CD4-positive, CD25-positive, alpha-beta regulatory T cell (primary cell): ENCODE results near the gene LAGE3. TPM values are rescaled to one million over a fixed set of nuclear protein-coding genes. Genes with fewer than 3 reads are reported as not detected.

ENCODE experiments used
- ATAC-seq, 2 donors: fragments of 150-1000 bp; cut with Tn5 transposase; one replicate each; pipeline ENCODE4 v1.10.0; 2021; ENCODE audit warnings: low read depth in 2 of 2, moderate number of reproducible peaks in 2 of 2, moderate library complexity in 1 of 2
- DNase-seq, 3 donors: peaks; one replicate each; pipeline versions ENCODE4 v3.0.0 to v3.0.0-alpha.2; 2012 to 2022; ENCODE audit warnings: mixed read lengths in 1 of 3
- H3K27ac ChIP-seq: one replicate; pipeline ENCODE4 v1.7.0; 2013; ENCODE audit warnings: mild to moderate bottlenecking, low read length; ENCODE audit not compliant: insufficient read depth, poor library complexity, severe bottlenecking
- H3K27me3 ChIP-seq: one replicate; pipeline ENCODE4 v1.7.0; 2013; ENCODE audit warnings: low read length; ENCODE audit not compliant: control insufficient read depth, insufficient read depth
- H3K36me3 ChIP-seq: one replicate; pipeline ENCODE4 v1.7.0; 2013; ENCODE audit warnings: mild to moderate bottlenecking, low read length, moderate library complexity; ENCODE audit not compliant: control insufficient read depth, insufficient read depth
- H3K4me1 ChIP-seq: 2 replicates; pipeline ENCODE4 v1.7.0; 2013; ENCODE audit warnings: mild to moderate bottlenecking, low read length; ENCODE audit not compliant: insufficient read depth, control insufficient read depth, poor library complexity, severe bottlenecking
- H3K4me3 ChIP-seq: one replicate; pipeline ENCODE4 v1.7.0; 2013; ENCODE audit warnings: low read depth, mild to moderate bottlenecking, low read length, moderate library complexity
- H3K9me3 ChIP-seq, 2 experiments: 1 replicate in 1 of 2; 2 replicates in 1 of 2; pipeline ENCODE4 v1.7.0; 2013; ENCODE audit warnings: low read length in 2 of 2, mild to moderate bottlenecking in 1 of 2, moderate library complexity in 1 of 2; ENCODE audit not compliant: control insufficient read depth in 2 of 2
- H3K27ac Mint-ChIP-seq, 3 donors: one replicate each; pipeline ENCODE4 v1.8.0; 2020 to 2022; ENCODE audit warnings: mild to moderate bottlenecking in 3 of 3, mixed read lengths in 3 of 3, moderate library complexity in 2 of 3
- H3K27me3 Mint-ChIP-seq: one replicate; pipeline ENCODE4 v1.8.0; 2022; ENCODE audit warnings: mild to moderate bottlenecking, mixed read lengths
- H3K36me3 Mint-ChIP-seq: one replicate; pipeline ENCODE4 v1.8.0; 2020; ENCODE audit warnings: mixed read lengths
- H3K4me1 Mint-ChIP-seq, 4 donors: one replicate each; pipeline ENCODE4 v1.8.0; 2020 to 2022; ENCODE audit warnings: mixed read lengths in 4 of 4, mild to moderate bottlenecking in 1 of 4
- H3K4me3 Mint-ChIP-seq, 4 donors: one replicate each; pipeline ENCODE4 v1.8.0; 2020 to 2022; ENCODE audit warnings: mild to moderate bottlenecking in 4 of 4, mixed read lengths in 4 of 4, moderate library complexity in 3 of 4
- H3K9me3 Mint-ChIP-seq, 7 donors: one replicate each; pipeline ENCODE4 v1.8.0; 2020 to 2022; ENCODE audit warnings: mixed read lengths in 7 of 7, mild to moderate bottlenecking in 3 of 7, moderate library complexity in 2 of 7
- polyA plus RNA-seq, 4 donors: library from polyadenylated mRNA; unstranded; fragments of 300-500 nt; fragmentation: Illumina TruSeq; gene quantifications; one replicate each; pipeline ENCODE4 v1.2.3, GENCODE V29; 2021
- total RNA-seq: library from RNA; stranded (reverse); gene quantifications from one replicate; pipeline ENCODE4 v1.2.3, GENCODE V29; 2022

Gene LAGE3
- total and polyA plus RNA-seq, 5 donors from 2014 or later = 8.9 to 47.9 (median 40.7) TPM

DNA sequence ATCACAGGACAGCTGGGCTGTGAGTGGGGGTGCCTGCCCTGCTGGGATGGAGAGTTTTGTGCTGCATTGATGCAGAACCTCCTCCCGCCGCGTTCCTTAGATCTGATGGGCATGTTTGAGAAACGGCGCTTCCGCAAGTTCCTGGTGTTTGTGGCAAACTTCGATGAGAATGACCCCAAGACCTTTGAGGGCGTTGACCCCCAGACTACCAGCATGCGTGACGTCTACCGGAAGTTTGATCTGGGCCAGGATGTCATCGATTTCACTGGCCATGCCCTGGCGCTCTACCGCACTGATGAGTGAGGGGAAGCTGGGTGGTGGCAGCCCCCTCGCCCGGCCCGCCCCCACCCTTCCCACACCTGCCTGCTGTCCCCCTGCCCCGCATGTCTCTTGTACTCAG lies 39.2 kb downstream of the LAGE3 start:
- Histone ChIP-seq H3K4me3 (no peak overlapping the region), H3K4me1 (peaks cover 55% of the 10 kb centered on the region), H3K9me3 (no peaks in the 10 kb centered on the region), H3K27me3 (no peaks in the 10 kb centered on the region), H3K27ac (no peak overlapping the region), H3K36me3 (peaks cover 17% of the 10 kb centered on the region)
- H3K4me3 Mint-ChIP-seq = peak overlapping the region in 2 of 4 donors; percentile 43 to 61
- ATAC-seq (no peak), DNase-seq (no peak)
- peaks cover 0 to 48% (median 12%) of the 10 kb centered on the region in 4 donors for H3K4me1 Mint-ChIP-seq
- H3K36me3 Mint-ChIP-seq = peaks cover 4% of the 10 kb centered on the region
- no peak overlapping the region for H3K27ac Mint-ChIP-seq
- no peaks in the 10 kb centered on the region for H3K27me3 Mint-ChIP-seq
- H3K9me3 Mint-ChIP-seq = peaks cover 0 to 2% (median 0%) of the 10 kb centered on the region in 7 donors

DNA sequence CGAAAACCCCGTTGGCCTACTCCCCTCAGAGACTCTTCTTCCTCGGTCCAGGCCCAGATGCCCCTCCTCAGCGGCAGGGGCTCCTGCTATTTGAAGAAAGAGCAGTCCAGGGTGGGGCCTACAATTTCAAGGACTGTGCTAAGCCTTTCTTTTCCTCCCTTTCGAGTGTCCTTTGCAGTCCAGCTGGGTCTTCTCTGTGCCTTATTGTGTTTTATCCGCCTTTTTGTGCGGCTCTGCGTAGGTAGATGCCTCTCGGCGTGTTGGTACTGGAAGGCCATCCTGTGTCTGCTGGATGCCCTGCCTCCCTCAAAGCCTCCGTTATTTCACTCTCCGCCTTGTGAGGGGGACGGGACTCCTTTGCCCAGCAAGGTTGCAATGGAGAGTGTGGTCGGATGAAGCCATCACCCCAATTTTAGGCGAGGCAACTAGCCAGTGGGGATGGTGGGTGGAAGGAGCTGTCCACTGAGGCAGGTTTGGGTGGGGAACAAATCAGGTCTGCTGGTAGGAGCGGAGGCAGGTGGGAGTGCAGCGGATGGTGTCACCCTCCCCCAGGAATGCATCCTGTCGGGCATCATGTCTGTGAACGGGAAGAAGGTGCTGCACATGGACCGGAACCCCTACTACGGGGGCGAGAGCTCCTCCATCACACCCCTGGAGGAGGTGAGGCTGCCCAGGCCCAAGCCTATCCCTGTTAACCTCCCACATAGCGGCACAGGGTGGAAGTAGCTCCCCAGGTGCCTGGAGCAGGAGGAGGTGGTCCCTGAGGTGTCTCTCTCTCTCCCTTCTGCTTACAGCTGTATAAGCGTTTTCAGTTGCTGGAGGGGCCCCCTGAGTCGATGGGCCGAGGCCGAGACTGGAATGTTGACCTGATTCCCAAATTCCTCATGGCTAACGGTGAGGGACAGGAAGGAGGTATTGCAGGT lies 40.8 kb downstream of the LAGE3 start:
- H3K4me3 Mint-ChIP-seq = peak overlapping the region; percentile 55 to 93 (median 88)
- Histone ChIP-seq H3K27ac (peak overlapping the region; percentile 33), H3K36me3 (peaks cover 18% of the 10 kb centered on the region), H3K9me3 (no peaks in the 10 kb centered on the region), H3K27me3 (no peaks in the 10 kb centered on the region), H3K4me3 (peak overlapping the region; percentile 65), H3K4me1 (peaks cover 44% of the 10 kb centered on the region)
- H3K4me1 Mint-ChIP-seq = peaks cover 0 to 43% (median 12%) of the 10 kb centered on the region in 4 donors
- peak overlapping the region; percentile 86 to 91 (median 86) for H3K27ac Mint-ChIP-seq
- no peak for DNase-seq
- no peaks in the 10 kb centered on the region for H3K27me3 Mint-ChIP-seq
- peaks cover 0 to 2% (median 0%) of the 10 kb centered on the region in 7 donors for H3K9me3 Mint-ChIP-seq
- peaks cover 7% of the 10 kb centered on the region for H3K36me3 Mint-ChIP-seq
- ATAC-seq = no peak

DNA sequence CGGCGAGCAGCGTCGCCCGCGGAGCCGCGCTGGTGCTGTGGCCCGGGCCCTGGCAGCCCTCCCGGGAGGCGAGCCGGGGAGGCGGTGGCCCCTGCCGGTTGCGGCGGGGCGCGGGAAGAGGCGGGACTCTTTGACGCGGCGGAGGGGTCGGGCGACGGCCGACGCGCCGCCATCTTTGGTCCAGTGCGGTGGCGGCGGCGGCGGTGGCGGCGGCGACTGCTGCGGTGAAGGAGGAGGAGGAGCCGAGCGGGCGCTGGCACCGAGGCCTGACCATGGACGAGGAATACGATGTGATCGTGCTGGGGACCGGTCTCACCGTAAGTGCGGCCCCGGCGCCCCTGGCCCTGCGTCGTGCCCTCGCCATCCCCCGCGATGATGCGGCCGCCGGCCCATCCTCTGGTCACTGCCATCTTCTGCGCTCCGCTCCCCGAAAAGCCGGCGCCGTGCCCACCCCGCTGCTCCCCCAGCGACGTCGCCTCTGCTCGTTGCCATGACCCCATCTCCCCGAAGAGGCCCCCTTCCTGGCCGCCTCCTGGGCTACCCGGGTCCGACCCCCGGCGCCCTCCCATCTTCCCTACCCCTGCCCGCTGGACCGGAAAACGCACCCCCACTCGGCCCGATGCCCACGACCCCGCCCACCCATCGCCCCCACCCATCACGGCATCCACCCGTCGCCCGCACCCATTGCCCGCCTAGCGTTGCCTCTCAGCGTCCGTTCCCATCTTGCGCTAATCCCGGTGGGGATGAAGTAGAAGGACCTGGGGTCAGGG lies 41.9 kb downstream of the LAGE3 start, which contains the start of gene GDI1:
Gene GDI1 (plus strand): TSS at position 172 of the 770 bp plus-strand sequence. CDS start 101 bp downstream, at position 273.
- Mint-ChIP-seq H3K27ac (peak within 1 kb of the TSS; percentile 86 to 91 (median 86)), H3K36me3 (peaks cover 9% of the 10 kb centered on the region), H3K9me3 (peaks cover 0 to 2% (median 0%) of the 10 kb centered on the region in 7 donors), H3K4me3 (peak within 1 kb of the TSS; percentile 83 to 93 (median 88)), H3K27me3 (no peaks in the 10 kb centered on the region), H3K4me1 (peaks cover 0 to 34% (median 12%) of the 10 kb centered on the region in 4 donors)
- ATAC-seq (peak; percentile 39 to 53), DNase-seq (peak; percentile 61 to 66 (median 62))
- H3K9me3 ChIP-seq = no peaks in the 10 kb centered on the region
- H3K36me3 ChIP-seq = peaks cover 15% of the 10 kb centered on the region
- peak within 1 kb of the TSS; percentile 83 for H3K27ac ChIP-seq
- H3K27me3 ChIP-seq = no peaks in the 10 kb centered on the region
- peak within 1 kb of the TSS; percentile 65 for H3K4me3 ChIP-seq
- peaks cover 40% of the 10 kb centered on the region for H3K4me1 ChIP-seq

DNA sequence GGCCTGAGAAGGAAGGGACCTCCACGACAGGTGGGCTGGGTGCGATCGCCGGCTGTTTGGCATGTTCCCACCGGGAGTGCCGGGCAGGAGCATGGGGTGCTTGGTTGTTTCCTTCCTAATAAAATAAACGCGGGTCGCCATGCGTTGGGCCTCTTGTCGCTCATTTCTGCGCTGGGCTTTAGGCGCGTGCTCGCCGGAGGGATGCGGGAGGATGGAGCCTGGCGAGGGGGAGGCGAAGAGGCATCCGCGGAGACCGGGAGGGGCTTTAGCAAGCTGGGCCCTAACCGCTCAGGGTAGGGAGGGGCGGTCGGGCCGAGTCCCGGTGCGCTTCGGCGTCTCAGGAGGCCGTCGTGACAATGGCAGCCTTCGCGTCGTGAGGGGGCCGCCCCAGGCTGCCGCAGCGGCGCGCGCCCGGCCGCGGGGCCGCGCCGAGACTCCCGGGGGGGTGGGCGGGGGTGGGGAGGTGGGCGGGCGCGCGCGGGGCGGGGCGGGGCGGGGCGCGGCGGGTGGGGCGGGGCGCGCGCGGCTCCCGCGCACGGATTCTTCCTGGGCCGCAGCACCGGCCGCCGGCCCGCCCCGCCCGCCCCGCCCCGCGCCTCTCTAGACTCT lies 42.6 kb downstream of the LAGE3 start:
- Mint-ChIP-seq H3K27me3 (no peaks in the 10 kb centered on the region), H3K36me3 (peaks cover 6% of the 10 kb centered on the region), H3K9me3 (peaks cover 0 to 2% (median 0%) of the 10 kb centered on the region in 7 donors), H3K4me1 (peaks cover 0 to 28% (median 7%) of the 10 kb centered on the region in 4 donors), H3K27ac (peak overlapping the region; percentile 43 to 91 (median 67)), H3K4me3 (peak overlapping the region; percentile 75 to 89 (median 84))
- DNase-seq (peak in 2 of 3 donors; percentile 57 to 59), ATAC-seq (peak; percentile 68 to 69)
- peak overlapping the region; percentile 37 for H3K4me3 ChIP-seq
- peak overlapping the region; percentile 83 for H3K27ac ChIP-seq
- H3K4me1 ChIP-seq = peaks cover 33% of the 10 kb centered on the region
- H3K9me3 ChIP-seq = no peaks in the 10 kb centered on the region
- no peaks in the 10 kb centered on the region for H3K27me3 ChIP-seq
- H3K36me3 ChIP-seq = peaks cover 13% of the 10 kb centered on the region

DNA sequence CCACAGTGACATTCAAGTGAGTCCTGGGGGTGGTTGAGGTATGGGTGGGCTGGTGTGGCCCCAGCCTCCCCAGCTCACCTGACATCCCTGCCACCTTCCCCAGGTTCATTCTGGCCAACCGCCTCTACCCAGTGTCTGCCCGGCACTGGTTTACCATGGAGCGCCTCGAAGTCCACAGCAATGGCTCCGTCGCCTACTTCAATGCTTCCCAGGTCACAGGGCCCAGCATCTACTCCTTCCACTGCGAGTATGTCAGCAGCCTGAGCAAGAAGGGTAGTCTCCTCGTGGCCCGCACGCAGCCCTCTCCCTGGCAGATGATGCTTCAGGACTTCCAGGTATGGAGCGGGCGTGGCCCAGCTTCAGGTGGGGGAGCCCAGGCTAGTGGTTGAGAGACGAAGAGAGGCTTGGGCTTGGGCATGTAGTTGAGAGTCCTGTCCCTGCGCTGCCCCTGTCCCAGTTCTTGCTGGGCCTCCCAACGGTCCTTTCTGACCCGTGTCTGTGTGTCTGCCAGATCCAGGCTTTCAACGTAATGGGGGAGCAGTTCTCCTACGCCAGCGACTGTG lies 43.8 kb downstream of the LAGE3 start:
- ATAC-seq = no peak
- DNase-seq = no peak
- Mint-ChIP-seq H3K27me3 (no peaks in the 10 kb centered on the region), H3K4me1 (peaks cover 0 to 26% (median 7%) of the 10 kb centered on the region in 4 donors), H3K9me3 (peaks cover 0 to 2% (median 0%) of the 10 kb centered on the region in 7 donors), H3K36me3 (peaks cover 5% of the 10 kb centered on the region), H3K27ac (peak overlapping the region in 1 of 3 donors; percentile 43), H3K4me3 (peak overlapping the region in 2 of 4 donors; percentile 43 to 83)
- no peaks in the 10 kb centered on the region for H3K27me3 ChIP-seq
- no peaks in the 10 kb centered on the region for H3K9me3 ChIP-seq
- H3K4me3 ChIP-seq = no peak overlapping the region
- peaks cover 13% of the 10 kb centered on the region for H3K36me3 ChIP-seq
- H3K27ac ChIP-seq = no peak overlapping the region
- H3K4me1 ChIP-seq = peaks cover 27% of the 10 kb centered on the region

DNA sequence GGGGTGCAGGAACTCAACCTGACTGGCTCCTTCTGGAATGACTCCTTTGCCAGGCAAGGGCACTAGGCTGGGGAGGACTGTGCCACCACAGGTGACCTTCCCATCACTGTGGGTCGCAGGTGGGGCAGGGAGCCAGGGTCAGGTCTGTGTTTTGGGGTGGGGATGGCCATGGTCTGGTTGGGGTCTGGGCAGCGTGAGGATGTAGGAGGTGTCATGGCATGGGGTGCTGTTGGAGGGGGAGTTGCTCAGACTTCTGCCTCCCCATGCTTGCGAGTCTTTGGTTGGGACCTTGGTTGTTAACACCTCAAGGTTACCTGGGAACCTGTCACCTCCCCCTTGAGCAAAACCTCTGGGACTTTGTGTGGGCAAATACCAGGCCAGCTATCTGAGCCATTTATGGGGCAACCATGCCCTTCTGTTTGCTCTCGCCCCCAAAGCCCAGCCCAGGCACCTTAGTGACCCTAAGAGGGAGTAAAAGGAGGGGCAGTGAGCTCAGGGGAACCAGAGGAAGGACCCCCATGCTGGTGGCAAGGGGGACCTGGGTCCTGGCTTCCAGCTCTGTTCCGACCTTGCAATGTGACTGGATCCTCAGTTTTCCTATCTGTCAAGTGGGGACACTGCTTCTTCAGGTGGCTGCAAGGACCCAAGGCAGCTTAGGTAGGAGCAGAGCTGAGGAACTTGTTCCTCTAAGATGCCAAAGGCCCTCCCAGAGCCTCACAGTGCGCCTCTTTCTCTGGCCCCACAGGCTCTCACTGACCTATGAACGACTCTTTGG lies 44.5 kb downstream of the LAGE3 start:
- peaks cover 0 to 27% (median 10%) of the 10 kb centered on the region in 4 donors for H3K4me1 Mint-ChIP-seq
- Histone ChIP-seq H3K36me3 (peaks cover 9% of the 10 kb centered on the region), H3K27me3 (no peaks in the 10 kb centered on the region), H3K9me3 (no peaks in the 10 kb centered on the region), H3K27ac (no peak overlapping the region), H3K4me1 (peaks cover 33% of the 10 kb centered on the region), H3K4me3 (no peak overlapping the region)
- DNase-seq (no peak), ATAC-seq (no peak)
- peak overlapping the region in 1 of 3 donors; percentile 43 for H3K27ac Mint-ChIP-seq
- peak overlapping the region in 1 of 4 donors; percentile 83 for H3K4me3 Mint-ChIP-seq
- peaks cover 5% of the 10 kb centered on the region for H3K36me3 Mint-ChIP-seq
- no peaks in the 10 kb centered on the region for H3K27me3 Mint-ChIP-seq
- peaks cover 0 to 2% (median 0%) of the 10 kb centered on the region in 7 donors for H3K9me3 Mint-ChIP-seq
